ENCODE data around the gene ASCC3.

ASCC3 gene

GRCh38 chr6:100490065-100490464 lies 391.1 kb downstream of the ASCC3 start:
- no peak for TF ChIP-seq MAX (IDR thresholded peaks at IDR 0.05)
- no peak for TF ChIP-seq REST (IDR thresholded peaks at IDR 0.05; ENCODE audit: low read depth)
- TF ChIP-seq EP300 (IDR thresholded peaks at IDR 0.05; ENCODE audit: borderline replicate concordance), result no peak
- TF ChIP-seq ZBTB7A (IDR thresholded peaks at IDR 0.05; ENCODE audit: low read depth), result no peak
- no peak for TF ChIP-seq TEAD4 (IDR thresholded peaks at IDR 0.05)
- no peak for TF ChIP-seq CEBPB (IDR thresholded peaks at IDR 0.05)

DNA sequence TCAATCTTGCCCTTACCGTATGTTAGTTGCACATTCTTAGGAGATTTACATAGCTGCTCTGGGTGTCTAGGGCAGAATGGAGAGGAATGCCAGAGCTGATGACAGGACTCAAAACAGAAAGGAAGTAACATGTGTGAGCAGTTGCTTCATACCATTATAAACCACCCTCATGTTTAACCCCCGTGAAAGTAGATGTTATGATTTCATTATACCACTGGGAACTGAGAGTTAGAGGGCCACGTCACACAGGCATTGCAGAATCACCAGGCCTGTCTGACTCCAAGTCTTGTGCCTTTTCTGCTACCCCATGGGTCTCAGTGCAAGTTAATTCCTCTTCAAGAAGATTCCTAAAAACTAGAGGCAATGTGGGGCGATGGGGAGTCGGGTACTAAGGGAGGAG lies 392.9 kb downstream of the ASCC3 start:
- TF ChIP-seq FOXM1 (IDR thresholded peaks at IDR 0.05; ENCODE audit: borderline replicate concordance, low read depth), result no peak
- no peak for TF ChIP-seq EP300 (IDR thresholded peaks at IDR 0.05; ENCODE audit: borderline replicate concordance)
- TF ChIP-seq YY1 (IDR thresholded peaks at IDR 0.05; ENCODE audit: low read depth), result no peak

DNA sequence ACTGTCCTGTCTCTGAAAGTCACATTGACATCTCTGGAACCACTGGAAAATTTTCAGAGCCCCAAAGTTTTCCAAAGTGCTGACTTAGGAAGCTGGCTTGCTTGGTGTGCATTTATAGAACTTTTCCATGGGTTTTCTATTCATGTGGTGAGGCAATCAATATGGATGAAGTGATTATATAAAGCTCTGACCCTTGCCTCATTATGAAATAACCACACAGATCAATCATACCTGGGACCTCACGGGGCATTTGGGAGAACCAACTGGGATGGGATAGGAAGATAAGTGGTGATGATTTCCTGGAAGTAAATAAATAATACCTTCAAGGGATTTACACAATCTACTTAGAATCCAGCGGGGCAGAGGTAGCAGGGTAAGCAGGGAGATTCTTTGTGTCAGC lies 393.5 kb downstream of the ASCC3 start:
- TF ChIP-seq CREB1 (IDR thresholded peaks at IDR 0.05; ENCODE audit: low read depth), result no peak
- TF ChIP-seq FOXM1 (IDR thresholded peaks at IDR 0.05; ENCODE audit: borderline replicate concordance, low read depth), result no peak
- TF ChIP-seq NFIC (IDR thresholded peaks at IDR 0.05), result no peak
- TF ChIP-seq EP300 (IDR thresholded peaks at IDR 0.05; ENCODE audit: borderline replicate concordance), result no peak
- TF ChIP-seq RAD21 (IDR thresholded peaks at IDR 0.05; ENCODE audit: low read depth), result no peak
- no peak for TF ChIP-seq TAF1 (IDR thresholded peaks at IDR 0.05; ENCODE audit: low read depth)

DNA sequence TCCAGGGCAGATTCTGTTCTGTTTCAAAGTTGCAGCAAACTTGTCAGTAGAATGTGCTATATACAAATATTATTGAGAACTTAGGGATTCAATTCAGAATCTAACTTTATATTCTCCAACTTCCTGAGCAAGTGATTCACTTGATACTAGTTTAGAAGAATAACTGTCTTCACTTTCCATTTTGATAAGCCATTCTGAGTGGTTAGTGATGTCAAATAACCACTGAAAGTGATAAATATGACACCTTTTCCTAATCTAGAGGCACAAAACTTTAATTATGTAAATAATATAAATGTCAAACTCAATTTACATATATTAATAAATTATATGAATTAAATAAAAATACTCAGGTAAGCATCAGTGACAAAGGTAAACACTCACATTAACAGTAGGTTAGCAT lies 395.9 kb downstream of the ASCC3 start:
- no peak for TF ChIP-seq TCF12 (IDR thresholded peaks at IDR 0.05; ENCODE audit: low read depth)
- no peak for TF ChIP-seq EP300 (IDR thresholded peaks at IDR 0.05; ENCODE audit: borderline replicate concordance)
- TF ChIP-seq NFIC (IDR thresholded peaks at IDR 0.05), result no peak
- TF ChIP-seq TEAD4 (IDR thresholded peaks at IDR 0.05), result no peak
- TF ChIP-seq TAF1 (IDR thresholded peaks at IDR 0.05; ENCODE audit: low read depth), result no peak
- no peak for TF ChIP-seq REST (IDR thresholded peaks at IDR 0.05; ENCODE audit: low read depth)
- no peak for TF ChIP-seq FOXM1 (IDR thresholded peaks at IDR 0.05; ENCODE audit: borderline replicate concordance, low read depth)
- TF ChIP-seq YY1 (IDR thresholded peaks at IDR 0.05; ENCODE audit: low read depth), result no peak
- TF ChIP-seq EGR1 (IDR thresholded peaks at IDR 0.05), result no peak
- TF ChIP-seq CREB1 (IDR thresholded peaks at IDR 0.05; ENCODE audit: low read depth), result no peak
- TF ChIP-seq CEBPB (IDR thresholded peaks at IDR 0.05), result no peak
- no peak for TF ChIP-seq RAD21 (IDR thresholded peaks at IDR 0.05; ENCODE audit: low read depth)
- TF ChIP-seq, protein P1, sequence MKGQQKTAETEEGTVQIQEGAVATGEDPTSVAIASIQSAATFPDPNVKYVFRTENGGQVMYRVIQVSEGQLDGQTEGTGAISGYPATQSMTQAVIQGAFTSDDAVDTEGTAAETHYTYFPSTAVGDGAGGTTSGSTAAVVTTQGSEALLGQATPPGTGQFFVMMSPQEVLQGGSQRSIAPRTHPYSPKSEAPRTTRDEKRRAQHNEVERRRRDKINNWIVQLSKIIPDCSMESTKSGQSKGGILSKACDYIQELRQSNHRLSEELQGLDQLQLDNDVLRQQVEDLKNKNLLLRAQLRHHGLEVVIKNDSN (IDR thresholded peaks at IDR 0.05), result no peak

GRCh38 chr6:100484474-100484873 lies 396.7 kb downstream of the ASCC3 start:
- TF ChIP-seq RAD21 (IDR thresholded peaks at IDR 0.05; ENCODE audit: low read depth) (no peak), EGR1 (IDR thresholded peaks at IDR 0.05) (no peak), TEAD4 (IDR thresholded peaks at IDR 0.05) (no peak), TAF1 (IDR thresholded peaks at IDR 0.05; ENCODE audit: low read depth) (no peak)

- TF ChIP-seq YY1 (IDR thresholded peaks at IDR 0.05; ENCODE audit: low read depth) (no peak), CEBPB (IDR thresholded peaks at IDR 0.05) (no peak), ZBTB7A (IDR thresholded peaks at IDR 0.05; ENCODE audit: low read depth) (no peak), TEAD4 (IDR thresholded peaks at IDR 0.05) (no peak), NFIC (IDR thresholded peaks at IDR 0.05) (no peak), CREB1 (IDR thresholded peaks at IDR 0.05; ENCODE audit: low read depth) (no peak), EGR1 (IDR thresholded peaks at IDR 0.05) (no peak), TCF12 (IDR thresholded peaks at IDR 0.05; ENCODE audit: low read depth) (no peak), RAD21 (IDR thresholded peaks at IDR 0.05; ENCODE audit: low read depth) (no peak), FOXM1 (IDR thresholded peaks at IDR 0.05; ENCODE audit: borderline replicate concordance, low read depth) (no peak), REST (IDR thresholded peaks at IDR 0.05; ENCODE audit: low read depth) (no peak), EP300 (IDR thresholded peaks at IDR 0.05; ENCODE audit: borderline replicate concordance) (no peak), TAF1 (IDR thresholded peaks at IDR 0.05; ENCODE audit: low read depth) (no peak), MAX (IDR thresholded peaks at IDR 0.05) (no peak)
- TF ChIP-seq, protein P1 (IDR thresholded peaks at IDR 0.05), result no peak
These were observed 398.4 kb downstream of the ASCC3 start for GRCh38 chr6:100482698-100483097.
